DND-41 (cell line): ENCODE measurements around the gene NCAPH2.

ENCODE experiments used
- EZH2 ChIP-seq: IDR thresholded peaks from 3 replicates; pipeline ENCODE4 v1.6.1; 2012; ENCODE audit warnings: borderline replicate concordance, low read depth, mild to moderate bottlenecking, moderate library complexity, low read length, inconsistent platforms; ENCODE audit not compliant: severe bottlenecking
- TF ChIP-seq, protein P1 (sequence below): IDR thresholded peaks from 2 replicates; pipeline ENCODE4 v1.5.1; 2012; ENCODE audit warnings: borderline replicate concordance, low read length, moderate library complexity, mild to moderate bottlenecking; ENCODE audit not compliant: poor library complexity, severe bottlenecking; ENCODE audit errors: extremely low read depth

DNA sequence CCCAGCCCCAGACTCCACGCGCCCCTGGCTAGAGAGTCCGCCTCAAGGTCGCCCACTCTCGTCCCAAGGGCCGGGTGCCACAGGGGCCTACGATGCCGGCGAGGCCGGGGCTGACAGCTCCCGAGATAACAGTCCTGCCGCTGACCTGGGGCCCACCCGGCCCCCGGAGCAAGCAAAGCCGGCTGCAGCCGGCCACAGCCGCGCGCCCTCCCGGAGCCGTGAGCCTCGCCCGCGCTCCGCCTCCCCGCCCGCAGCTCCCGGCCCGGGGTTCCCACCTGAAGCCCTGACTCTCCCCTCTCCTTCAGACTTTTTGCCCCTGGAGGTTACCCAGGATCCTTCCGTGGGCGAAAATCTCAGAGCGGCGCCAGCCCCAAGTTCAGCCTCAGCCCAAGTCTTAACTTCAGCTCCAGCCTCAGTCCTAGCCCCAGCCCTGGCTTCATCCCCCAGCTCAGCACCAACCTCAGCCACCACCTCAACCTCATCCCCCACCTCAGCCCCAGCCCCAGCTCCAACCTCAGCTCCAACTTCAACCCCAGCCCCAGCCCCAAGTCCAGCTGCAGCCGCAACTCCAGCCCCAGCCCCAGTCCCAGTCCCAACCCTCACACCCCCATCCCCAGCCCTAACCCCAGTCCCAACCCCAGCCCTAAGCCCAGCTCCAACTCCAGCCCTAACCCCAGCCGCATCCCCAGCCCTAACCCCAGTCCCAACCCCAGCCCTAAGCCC lies 39.4 kb downstream of the NCAPH2 start:
- TF ChIP-seq, protein P1, sequence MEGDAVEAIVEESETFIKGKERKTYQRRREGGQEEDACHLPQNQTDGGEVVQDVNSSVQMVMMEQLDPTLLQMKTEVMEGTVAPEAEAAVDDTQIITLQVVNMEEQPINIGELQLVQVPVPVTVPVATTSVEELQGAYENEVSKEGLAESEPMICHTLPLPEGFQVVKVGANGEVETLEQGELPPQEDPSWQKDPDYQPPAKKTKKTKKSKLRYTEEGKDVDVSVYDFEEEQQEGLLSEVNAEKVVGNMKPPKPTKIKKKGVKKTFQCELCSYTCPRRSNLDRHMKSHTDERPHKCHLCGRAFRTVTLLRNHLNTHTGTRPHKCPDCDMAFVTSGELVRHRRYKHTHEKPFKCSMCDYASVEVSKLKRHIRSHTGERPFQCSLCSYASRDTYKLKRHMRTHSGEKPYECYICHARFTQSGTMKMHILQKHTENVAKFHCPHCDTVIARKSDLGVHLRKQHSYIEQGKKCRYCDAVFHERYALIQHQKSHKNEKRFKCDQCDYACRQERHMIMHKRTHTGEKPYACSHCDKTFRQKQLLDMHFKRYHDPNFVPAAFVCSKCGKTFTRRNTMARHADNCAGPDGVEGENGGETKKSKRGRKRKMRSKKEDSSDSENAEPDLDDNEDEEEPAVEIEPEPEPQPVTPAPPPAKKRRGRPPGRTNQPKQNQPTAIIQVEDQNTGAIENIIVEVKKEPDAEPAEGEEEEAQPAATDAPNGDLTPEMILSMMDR = no peak
- TF ChIP-seq EZH2 = no peak
